Measurements from ENCODE around the gene GUCY1A2.
"Not testable (repeated sequence)": the region's sequence is repeated elsewhere in the genome, so short reads cannot be mapped to it uniquely, and the experiment has no call there.

GUCY1A2 gene

DNA sequence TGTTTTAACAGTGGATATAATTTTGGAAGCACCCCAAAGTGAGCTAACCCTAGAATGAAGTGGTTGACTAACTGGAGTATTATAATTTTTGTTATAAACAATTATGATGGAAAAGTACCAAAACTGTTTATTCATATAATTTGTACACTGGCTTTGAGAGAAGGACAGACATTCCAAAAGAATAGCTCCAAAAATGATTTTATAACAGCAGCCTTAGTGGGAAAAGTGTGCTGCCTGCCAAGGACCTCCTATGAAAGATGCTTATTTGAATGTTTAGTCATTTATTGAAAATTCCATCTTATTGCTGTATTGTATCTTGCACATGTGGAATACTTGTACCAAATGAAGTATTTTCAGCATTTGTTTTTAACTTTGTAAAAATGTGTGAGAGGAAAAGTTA is 169.8 kb downstream of the GUCY1A2 start:
- no peak for DNase-seq (ENCODE audit: low read depth in 3 of 3, low spot score in 1 of 3)

DNA sequence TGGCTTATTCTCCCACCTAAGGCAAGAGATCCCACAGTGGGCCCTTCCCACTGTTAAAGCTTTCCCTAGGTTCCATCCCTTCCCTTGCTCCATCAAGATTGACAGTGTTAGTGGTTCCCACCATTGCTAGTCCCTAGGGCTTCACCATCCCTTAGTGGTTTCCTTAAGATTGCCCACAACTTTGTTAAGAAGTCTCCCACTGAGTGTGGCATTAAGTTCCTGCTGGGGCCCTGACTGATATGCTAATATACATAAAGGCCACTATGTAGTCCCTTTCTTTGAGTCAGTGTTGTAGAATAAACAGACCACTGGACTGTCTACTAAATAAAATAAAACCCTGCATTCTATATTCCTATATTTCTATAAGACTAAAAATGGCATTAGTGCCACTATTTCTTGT is 176.1 kb downstream of the GUCY1A2 start:
- DNase-seq (ENCODE audit: low read depth in 3 of 3, low spot score in 1 of 3), result no peak

DNA sequence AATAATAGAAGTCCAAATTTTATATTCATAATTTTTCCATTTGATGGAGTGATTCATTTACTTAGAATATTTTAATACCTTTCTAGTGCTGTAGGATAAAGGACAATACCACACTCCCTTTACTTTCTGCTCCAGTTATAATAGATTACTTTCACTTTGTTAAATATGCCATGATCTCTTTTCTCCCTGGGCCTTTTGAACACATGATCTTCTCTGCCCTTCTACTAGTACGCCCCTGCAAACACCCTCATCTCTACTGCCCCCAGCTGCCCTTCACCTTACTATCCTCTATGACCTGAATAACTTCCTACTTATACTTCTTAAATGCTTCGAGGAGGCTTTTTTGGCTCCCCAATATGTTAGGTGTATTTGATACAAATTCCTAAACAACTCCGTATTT is 177.3 kb downstream of the GUCY1A2 start:
- DNase-seq (ENCODE audit: low read depth in 3 of 3, low spot score in 1 of 3), result no peak

DNA sequence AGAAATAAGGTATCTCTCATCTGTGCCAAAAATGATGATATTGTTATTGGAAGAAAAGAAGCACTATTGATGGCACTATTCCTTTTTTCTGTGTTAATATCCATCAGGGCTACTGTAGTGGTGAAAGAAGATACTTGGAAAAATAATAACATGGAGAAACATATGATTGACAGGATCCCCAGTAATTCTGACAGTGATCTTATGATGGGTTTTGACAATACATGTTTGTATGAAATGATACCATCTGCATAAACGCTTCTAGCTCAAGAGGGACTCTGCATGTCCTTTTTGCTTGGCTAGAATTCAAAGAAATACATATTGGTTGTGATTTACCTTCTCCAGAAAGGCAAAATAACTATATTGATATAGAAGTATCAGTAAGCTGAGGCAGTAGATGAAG is 178.1 kb downstream of the GUCY1A2 start:
- DNase-seq (ENCODE audit: low read depth in 3 of 3, low spot score in 1 of 3), result no peak

DNA sequence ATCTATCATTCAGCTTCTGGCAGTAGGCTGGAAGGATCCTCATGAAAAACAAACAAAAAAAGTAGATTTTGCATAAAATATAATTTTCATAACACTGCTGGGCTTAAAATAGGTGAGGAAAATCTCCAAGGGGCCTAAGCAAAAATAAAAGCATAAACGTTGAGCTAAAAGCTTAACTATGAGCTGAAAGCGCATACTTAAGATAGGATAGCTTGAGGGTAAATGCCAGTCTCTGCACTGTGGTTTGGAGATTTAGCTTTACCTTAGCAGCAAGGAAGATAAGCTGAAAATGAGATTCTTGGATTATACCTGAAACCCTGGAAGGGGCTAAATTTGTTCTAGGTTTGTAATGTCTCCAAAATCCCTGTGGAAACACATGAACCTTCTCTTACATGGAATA is 183.7 kb downstream of the GUCY1A2 start:
- DNase-seq (ENCODE audit: low read depth in 3 of 3, low spot score in 1 of 3), result no peak

DNA sequence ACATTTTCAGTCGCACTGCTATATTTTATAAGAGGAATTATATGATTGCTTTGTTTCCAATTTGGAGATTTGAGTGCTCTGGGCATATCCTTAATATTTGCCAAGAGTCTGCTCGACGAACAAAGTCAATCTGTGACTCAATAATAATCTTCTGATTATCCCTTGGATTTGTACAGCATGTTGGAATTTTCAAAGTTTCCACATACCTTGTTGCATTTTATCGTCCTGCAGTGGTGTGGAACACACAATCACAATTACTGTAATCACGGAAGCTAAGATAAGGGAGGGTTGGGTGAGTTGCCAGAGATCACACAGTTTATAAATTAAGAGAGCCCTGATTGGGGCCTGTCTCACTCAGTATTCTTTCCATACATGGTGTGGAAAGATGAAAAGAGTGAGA is 189.3 kb downstream of the GUCY1A2 start:
- no peak for DNase-seq (ENCODE audit: low read depth in 3 of 3, low spot score in 1 of 3)

DNA sequence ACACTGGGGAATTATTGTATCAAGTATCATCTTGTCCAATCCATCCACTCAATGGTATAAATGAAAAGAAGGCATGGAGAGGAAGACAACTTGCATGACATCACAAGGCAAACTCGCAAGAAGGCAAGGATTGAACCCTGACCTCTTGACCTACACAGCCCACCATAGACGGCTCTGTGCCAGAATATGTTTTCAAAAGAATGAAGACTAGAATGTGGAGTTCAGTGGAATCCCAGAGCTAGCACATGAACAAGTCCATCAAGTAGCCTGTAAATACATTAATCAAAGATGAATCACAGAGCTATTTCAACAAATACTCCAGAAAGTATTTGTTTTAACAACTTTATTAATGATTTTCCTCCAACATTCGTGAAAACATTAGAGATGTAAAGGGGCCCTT is 189.7 kb downstream of the GUCY1A2 start:
- DNase-seq (ENCODE audit: low read depth in 3 of 3, low spot score in 1 of 3), result no peak

DNA sequence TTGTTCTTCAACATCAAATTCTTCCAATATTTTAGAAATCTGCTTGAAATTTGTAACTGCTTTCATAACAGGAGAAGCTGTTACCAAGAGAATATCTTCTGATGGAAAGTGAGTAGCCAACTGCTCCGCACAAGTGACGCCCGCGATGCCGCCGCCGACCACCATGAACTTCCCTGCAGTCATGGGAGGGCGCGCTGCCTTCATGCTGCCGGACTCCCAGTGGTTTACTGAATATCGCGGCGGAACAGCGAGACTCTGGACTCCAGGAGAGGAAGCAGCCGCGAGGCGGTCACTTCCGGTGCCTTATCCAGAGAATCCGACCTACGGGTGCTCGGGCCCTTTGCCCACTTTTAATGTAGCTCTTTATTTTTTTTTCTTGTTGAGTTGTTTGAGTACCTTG is 190.6 kb downstream of the GUCY1A2 start:
- DNase-seq (ENCODE audit: low read depth in 3 of 3, low spot score in 1 of 3), result no peak

DNA sequence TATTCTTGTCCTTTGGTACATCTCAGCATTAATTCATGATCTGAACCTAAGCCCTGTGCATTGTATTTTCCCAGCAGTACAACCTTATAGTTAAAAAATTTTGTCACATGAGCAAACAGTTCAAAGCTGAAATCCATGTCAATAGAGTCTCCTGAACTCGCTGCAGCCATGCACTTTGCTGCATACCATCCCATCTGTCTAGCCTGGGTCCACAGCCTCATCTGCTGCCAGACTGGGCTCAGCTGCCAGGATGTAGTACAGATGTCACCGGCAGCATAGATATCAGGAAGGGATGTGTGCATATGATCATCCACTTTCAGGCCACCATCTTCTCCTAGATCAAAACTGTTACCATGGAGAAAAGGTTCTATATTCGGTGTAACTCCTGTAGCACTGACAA is 191.7 kb downstream of the GUCY1A2 start:
- DNase-seq (ENCODE audit: low read depth in 3 of 3, low spot score in 1 of 3), result not testable (repeated sequence)

DNA sequence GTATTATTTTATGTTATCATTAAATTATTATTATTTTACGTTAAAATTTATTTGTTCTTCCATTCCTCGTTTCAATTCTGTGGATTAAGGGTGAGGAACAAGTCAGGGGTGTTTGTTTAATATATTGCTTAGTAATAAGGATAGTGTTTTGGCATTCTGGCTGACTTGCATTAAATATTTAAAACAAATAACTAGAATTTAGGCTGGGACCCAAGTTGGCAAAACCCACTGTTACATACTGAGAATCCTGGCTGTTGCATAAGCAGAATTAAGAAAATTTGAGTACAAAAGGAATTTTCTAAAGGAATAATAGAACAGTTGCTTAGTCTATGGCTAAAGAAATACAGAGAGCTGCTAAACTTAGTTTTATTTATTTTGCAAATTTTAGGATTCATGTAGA is 196.4 kb downstream of the GUCY1A2 start:
- DNase-seq (ENCODE audit: low read depth in 3 of 3, low spot score in 1 of 3), result no peak

DNA sequence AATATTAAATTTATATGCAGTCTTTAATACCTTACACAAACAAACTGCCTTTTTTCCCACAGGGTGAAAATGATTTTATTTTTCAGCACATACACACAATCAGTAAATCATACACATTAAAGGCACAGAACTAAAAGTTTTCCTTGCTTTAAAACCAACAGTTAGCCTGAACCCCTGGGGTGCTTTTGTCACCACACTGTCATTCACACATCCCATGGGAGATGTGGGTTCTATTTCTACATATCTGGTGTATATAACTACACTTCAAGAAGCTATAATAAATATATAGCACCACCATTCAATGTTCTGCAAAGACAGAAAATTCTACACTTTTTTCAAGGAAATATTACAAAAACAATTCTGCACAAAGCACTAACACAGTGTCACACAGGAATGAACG is 197.0 kb downstream of the GUCY1A2 start:
- DNase-seq (ENCODE audit: low read depth in 3 of 3, low spot score in 1 of 3), result no peak

DNA sequence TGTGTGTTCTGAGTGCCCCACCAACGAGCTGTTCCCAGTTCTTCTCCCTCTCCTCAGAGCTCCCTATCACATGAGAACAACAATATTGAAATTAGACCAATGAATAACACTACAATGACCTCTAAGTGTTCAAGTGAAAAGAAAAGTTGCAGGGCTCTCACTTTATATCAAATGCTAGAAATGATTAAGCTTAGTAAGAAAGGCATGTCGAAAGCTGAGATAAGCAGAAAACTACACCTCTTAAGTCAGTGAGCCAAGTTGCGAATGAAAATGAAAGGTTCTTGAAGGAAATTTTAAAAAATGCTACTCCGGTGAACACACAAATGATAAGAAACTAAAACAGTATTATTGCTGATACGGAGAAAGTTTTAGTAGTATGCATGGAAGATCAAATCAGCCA is 199.8 kb downstream of the GUCY1A2 start:
- no peak for DNase-seq (ENCODE audit: low read depth in 3 of 3, low spot score in 1 of 3)

DNA sequence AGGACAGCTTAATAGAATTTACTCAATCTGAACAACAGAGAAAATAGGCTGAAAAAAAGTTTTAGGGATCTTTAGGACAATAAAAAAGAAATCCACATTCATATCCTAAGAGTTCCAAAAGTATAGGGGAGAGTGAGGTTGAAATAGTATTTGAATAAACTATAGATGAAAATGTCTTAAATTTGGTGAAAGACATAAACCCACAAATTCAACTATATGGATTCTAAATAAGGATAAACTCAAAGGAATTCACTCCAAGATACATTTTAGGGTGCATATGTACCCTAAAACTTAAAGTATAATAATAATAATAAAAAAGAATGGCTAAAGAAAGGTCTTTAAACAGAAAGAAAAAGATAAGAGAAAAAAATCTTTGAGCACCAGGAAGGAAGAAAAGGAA is 203.1 kb downstream of the GUCY1A2 start:
- no peak for DNase-seq (ENCODE audit: low read depth in 3 of 3, low spot score in 1 of 3)

DNA sequence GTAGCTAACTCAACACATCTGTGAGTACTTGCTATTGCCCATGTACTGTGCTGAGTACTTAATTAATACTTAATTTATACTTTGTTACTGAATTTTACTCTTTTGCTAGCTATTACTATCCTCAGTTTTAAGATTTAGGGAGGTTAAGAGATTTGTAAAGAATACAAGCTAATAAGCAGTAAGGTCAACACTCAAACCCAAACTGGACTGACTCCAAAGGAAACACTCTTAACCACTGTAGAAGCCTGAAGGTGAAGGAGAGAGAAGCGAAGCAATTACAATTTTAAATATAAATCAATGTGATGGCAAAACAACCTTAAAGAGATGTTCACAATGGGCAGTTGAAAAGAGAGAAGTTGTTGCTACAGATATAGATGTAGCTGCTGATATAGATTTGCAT is 204.5 kb downstream of the GUCY1A2 start:
- DNase-seq (ENCODE audit: low read depth in 3 of 3, low spot score in 1 of 3), result no peak

DNA sequence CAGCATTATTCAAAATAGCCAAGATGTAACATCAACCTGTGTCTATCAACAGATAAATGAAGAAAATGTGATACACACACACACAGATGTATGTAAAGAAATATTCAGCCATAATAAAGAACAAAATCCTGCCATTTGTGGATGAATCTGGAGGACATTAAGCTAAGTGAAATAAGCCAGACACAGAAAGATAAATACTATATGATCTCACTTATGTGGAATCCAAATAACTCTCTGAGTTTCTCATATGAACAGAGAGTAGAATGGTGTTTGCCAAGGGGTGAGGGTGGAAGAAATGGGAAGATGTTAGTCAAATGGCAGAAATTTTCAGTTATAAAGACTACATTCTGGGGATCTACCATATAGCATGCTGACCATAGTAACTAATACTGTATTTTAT is 224.2 kb downstream of the GUCY1A2 start:
- no peak for DNase-seq (ENCODE audit: low read depth in 3 of 3, low spot score in 1 of 3)

DNA sequence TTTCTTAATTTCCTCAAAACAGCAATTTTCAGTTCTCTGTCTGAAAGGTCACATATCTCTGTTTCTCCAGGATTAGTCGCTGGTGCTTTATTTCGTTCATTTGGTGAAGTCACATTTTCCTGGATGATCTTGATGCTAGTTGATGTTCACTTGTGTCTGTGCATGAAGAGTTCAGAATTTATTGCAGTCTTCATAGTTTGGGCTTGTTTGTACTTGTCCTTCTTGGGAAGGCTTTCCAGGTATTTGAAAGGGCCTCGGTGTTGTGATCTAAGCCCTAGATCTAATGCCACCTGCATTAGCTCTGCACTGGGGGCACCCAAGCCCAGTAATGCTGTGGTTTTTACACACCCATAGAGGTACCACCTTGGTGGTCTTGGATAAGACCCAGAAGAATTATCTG is 228.9 kb downstream of the GUCY1A2 start:
- DNase-seq (ENCODE audit: low read depth in 3 of 3, low spot score in 1 of 3), result no peak

DNA sequence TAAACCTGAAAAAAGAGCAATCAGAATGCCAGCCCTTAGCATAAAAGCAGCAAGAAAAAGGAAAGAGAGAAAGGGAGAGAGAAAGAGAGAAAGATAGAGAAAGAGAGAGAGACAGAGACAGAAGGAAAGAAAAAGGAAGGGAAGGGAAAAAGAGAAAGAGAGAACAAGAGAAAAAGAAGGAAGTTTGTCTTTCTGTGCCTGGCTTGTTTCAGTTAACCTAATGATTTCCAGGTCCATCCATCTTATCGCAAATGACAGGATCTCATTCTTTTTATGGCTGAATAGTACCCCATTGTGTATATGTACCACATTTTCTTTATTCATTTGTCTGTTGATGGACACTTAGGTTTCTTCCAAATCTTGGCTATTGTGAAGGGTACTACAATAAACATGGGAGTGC is 230.8 kb downstream of the GUCY1A2 start:
- no peak for DNase-seq (ENCODE audit: low read depth in 3 of 3, low spot score in 1 of 3)

DNA sequence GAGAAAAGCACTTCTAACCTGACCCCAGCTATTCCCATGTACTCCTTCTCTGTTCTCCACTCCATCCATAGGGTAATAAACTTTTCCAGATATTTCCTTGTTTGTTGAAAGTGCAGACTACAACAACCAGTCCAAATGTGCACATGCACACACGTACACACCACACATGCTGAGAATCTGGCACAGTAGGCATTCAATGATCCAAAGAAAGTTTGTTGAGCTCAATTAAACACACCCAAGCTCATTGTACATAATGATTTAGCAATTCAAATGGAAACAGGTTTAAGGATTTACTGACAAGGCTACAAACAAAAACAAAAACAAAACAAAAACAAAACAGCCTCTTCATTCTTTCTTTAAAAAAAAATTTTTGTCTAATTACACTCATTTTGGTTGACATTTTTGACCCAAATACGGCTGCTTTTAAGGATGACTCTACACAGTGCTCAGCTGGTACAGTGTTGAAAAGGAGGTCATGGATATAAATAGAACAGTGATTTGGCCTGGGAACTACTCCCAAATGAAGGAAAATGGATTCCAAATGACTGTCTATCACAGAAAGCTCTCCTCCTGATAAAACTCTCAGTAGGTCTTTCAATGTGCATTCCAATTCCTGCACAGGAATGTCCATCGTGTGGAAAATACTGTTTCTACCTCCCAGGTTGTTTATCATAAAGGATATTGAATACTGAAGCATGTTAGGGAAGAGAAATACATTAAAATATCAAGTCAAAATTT is 232.2 kb downstream of the GUCY1A2 start:
- no peak for DNase-seq (ENCODE audit: low read depth in 3 of 3, low spot score in 1 of 3)

DNA sequence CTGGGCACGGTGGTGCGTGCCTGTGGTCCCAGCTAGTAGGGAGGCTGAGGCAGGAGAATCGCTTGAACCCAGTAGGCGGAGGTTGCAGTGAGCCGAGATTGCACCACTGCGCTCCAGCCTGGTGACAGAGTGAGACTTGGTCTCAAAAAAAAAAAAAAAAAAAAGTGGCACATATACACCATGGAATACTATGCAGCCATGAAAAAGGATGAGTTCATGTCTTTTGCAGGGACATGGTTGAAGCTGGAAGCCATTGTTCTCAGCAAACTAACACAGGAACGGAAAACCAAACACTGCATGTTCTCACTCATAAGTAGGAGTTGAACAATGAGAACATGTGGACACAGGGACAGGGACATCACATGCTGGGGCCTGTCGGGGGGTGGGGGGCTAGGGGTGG is 241.0 kb downstream of the GUCY1A2 start:
- not testable (repeated sequence) for DNase-seq (ENCODE audit: low read depth in 3 of 3, low spot score in 1 of 3)

DNA sequence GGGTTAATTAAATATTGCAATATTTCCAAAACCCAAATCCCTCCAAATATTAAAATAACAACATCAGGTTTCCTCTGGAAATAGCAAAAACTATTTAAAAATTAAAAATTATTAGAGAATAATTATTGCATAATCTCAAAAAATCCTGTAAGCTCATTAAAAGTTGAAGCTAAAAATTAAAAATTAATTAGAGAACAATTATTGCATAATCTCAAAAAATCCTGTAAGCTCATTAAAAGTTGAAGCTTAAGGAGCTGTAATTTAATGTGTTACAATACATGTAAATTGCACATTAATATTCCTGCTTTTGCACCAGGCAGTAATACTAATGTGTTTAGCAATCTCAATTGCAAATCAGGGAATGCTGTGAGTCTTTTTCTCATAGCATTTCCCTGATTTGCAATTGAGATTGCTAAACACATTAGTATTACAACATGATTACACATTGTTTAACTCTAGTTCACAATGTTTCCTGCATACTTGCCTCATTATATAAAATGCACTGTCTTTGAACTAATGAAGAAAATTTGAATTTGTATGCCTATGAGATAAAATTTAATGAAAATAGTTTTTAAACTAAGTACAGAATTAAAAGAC is 247.7 kb downstream of the GUCY1A2 start:
- DNase-seq (ENCODE audit: low read depth in 3 of 3, low spot score in 1 of 3), result no peak

DNA sequence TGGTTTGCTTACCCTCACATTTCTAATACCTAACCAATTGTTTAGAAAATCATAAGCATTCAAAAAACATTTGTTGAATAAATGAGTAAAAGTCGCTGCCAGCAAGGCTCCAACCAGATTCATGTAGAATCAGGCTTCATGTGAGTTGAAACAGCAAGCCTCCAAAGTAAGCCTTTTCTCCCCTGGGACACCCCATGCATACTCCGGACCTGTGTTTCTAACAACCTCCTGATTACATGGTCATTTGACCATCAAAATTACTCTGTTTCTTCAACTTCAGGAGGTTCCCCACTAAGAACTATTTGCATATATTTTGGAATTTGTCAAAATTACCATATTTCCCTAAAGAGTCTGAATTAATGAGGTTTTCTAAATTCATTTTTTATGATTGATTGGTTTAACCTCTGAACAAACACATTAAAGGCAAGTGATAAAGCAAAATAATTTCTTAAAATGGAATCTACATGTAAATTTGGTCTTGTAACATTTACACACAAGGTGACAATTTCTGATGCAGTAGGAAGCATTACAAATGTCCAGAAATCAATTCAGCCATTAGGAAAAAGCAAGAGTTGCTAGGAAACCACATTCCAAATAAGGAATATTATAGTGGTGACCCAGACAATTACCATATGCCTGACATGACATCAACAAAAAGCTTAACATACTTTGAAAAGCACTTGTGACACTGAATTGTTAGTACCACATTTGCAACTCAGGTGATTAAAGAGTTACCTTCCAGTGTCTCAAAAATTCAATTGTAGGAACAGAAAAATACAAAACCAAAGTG is 252.6 kb downstream of the GUCY1A2 start:
- DNase-seq (ENCODE audit: low read depth in 3 of 3, low spot score in 1 of 3), result no peak

DNA sequence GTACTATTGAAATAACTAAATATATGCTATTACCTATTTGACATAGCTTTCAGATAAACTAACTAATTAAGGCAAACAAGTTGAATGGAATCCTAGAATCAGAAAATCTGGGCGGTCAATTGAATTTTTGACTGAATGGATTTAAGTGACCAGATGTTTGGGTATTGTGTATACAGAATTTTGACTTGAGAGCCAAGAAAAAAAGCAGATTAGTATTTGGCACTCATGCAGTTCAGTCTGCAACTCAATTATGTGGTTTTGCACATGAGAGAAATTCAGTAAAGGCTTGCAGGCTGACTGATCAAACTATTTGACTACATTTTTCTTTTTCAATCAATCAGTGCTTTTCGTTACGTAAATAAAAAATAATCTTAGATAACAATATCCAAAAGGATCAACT is 254.8 kb downstream of the GUCY1A2 start:
- no peak for DNase-seq (ENCODE audit: low read depth in 3 of 3, low spot score in 1 of 3)

All from stimulated activated CD4-positive, alpha-beta T cell treated with anti-CD3 and anti-CD28 coated beads, TNF-alpha, amount 100 ng/mL, for 1 hour (primary cell).